ENCODE results near the gene AADAT. TPM values are rescaled to one million over a fixed set of nuclear protein-coding genes. Genes with fewer than 3 reads are reported as not detected.

Gene AADAT
- total RNA-seq, 1 experiment from 2014 or later = not detected

DNA sequence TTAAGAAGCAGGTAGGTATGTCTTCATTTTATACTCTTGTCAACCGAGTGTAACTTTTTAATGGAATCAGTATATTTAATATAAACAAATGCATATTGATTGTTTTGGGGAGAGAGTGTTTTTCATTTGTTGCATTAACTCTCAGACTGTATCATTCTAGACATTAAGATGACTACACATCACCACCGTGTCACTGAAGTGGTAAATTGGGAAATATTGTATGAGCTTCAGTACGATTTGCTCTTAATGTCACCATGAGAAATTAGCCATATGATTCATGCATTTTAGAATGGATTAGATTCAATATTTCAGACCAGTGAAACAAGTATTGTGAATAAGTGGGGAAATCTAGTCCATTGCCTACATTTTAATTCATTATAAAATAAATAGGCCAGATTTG is 53.9 kb downstream of the AADAT start:
- no peaks in the 10 kb centered on the region for H3K9me2 ChIP-seq (replicated peaks; ENCODE audit: insufficient read depth, low read length)
- H3K9me3 ChIP-seq (ENCODE audit: low read length) = no peaks in the 10 kb centered on the region
- H3K27me3 ChIP-seq (ENCODE audit: low read length) = no peaks in the 10 kb centered on the region
- H3K79me2 ChIP-seq (ENCODE audit: low read length) = no peaks in the 10 kb centered on the region
- H3K36me3 ChIP-seq (ENCODE audit: insufficient read depth, low read length) = no peaks in the 10 kb centered on the region
- no peak overlapping the region for H3K4me3 ChIP-seq (ENCODE audit: low read length)
- no peak overlapping the region for H3K9ac ChIP-seq (ENCODE audit: low read length)
- no peaks in the 10 kb centered on the region for H4K20me1 ChIP-seq (ENCODE audit: insufficient read depth, low read depth, low read length)
- H2AFZ ChIP-seq (ENCODE audit: low read length) = no peak overlapping the region
- no peak overlapping the region for H3K4me2 ChIP-seq (ENCODE audit: low read depth, low read length, poor library complexity, severe bottlenecking)
- no peak for DNase-seq
- no peaks in the 10 kb centered on the region for H3K4me1 ChIP-seq (ENCODE audit: low read length)
- H3K27ac ChIP-seq (ENCODE audit: low read length) = no peak overlapping the region

DNA sequence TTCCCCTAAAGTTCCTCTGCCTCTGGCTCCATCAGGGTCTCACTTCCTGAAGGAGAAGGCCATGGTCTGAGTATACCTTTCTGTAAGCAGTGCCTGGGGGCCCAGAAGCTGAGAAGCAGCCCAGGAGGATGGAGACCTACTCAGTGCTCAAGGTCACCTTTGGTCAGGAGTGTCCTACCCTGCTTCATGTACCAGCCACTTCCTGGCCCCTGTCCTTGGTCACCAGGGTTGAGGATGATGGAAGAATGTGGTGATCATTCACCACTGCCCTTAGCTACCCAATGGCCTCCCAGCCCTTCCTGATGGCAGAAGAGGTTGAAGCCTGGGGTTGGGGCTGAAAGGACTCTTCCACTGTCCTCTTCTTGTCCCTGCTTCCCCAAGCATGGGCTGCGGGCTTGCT is 54.5 kb downstream of the AADAT start:
- Histone ChIP-seq H3K27ac (ENCODE audit: low read length) (no peak overlapping the region), H3K9me3 (ENCODE audit: low read length) (no peaks in the 10 kb centered on the region), H3K27me3 (ENCODE audit: low read length) (no peaks in the 10 kb centered on the region), H3K4me1 (ENCODE audit: low read length) (no peaks in the 10 kb centered on the region), H3K79me2 (ENCODE audit: low read length) (no peaks in the 10 kb centered on the region), H3K9ac (ENCODE audit: low read length) (no peak overlapping the region), H2AFZ (ENCODE audit: low read length) (no peak overlapping the region), H3K9me2 (replicated peaks; ENCODE audit: insufficient read depth, low read length) (no peaks in the 10 kb centered on the region), H3K36me3 (ENCODE audit: insufficient read depth, low read length) (no peaks in the 10 kb centered on the region), H4K20me1 (ENCODE audit: insufficient read depth, low read depth, low read length) (no peaks in the 10 kb centered on the region), H3K4me2 (ENCODE audit: low read depth, low read length, poor library complexity, severe bottlenecking) (no peak overlapping the region), H3K4me3 (ENCODE audit: low read length) (no peak overlapping the region)
- DNase-seq = no peak

DNA sequence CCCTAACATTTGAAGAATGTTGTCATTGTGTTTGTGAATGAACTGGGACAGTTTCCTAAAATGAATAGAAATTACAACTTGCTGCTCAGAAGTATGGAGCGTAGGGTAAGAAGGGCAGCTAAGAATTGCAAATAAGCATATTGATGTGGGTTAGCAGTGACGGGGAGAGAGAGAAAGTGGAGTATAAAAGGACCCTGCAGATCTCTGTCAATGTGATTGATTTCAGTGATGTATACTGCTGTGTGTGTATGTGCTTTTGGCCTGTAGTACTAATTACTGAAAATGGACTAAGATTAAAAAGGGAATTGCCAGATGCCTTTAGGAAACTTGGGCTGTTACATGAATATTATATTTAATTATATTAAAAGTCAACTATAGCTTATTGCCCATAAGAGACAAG is 55.8 kb downstream of the AADAT start:
- DNase-seq = no peak
- H3K79me2 ChIP-seq (ENCODE audit: low read length) = no peaks in the 10 kb centered on the region
- no peak overlapping the region for H3K27ac ChIP-seq (ENCODE audit: low read length)
- H3K9me3 ChIP-seq (ENCODE audit: low read length) = no peaks in the 10 kb centered on the region
- H3K4me1 ChIP-seq (ENCODE audit: low read length) = no peaks in the 10 kb centered on the region
- no peak overlapping the region for H3K4me2 ChIP-seq (ENCODE audit: low read depth, low read length, poor library complexity, severe bottlenecking)
- H3K9ac ChIP-seq (ENCODE audit: low read length) = no peak overlapping the region
- H3K9me2 ChIP-seq (replicated peaks; ENCODE audit: insufficient read depth, low read length) = no peaks in the 10 kb centered on the region
- no peaks in the 10 kb centered on the region for H4K20me1 ChIP-seq (ENCODE audit: insufficient read depth, low read depth, low read length)
- no peak overlapping the region for H3K4me3 ChIP-seq (ENCODE audit: low read length)
- H3K36me3 ChIP-seq (ENCODE audit: insufficient read depth, low read length) = no peaks in the 10 kb centered on the region
- no peaks in the 10 kb centered on the region for H3K27me3 ChIP-seq (ENCODE audit: low read length)
- no peak overlapping the region for H2AFZ ChIP-seq (ENCODE audit: low read length)

DNA sequence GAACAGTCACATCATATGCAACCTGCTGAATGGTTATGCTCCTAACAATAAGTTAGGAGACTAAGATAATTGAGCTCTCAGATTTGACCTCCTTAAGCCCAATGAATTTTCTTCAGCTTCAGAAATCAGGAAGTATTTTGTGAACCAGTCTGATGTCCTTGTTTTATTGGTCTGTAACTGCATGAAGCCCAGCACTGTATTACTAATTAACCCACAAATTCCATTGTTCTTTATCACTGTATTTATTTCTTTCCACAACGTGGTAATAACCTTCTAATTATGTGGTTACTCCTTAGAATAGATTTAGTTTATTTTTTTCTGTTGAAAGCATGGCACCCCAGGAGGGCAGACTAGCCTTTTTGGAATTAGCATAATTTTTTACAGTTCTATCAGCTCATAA is 59.6 kb downstream of the AADAT start:
- DNase-seq = no peak
- Histone ChIP-seq H3K4me3 (ENCODE audit: low read length) (no peak overlapping the region), H3K9me3 (ENCODE audit: low read length) (no peaks in the 10 kb centered on the region), H3K4me2 (ENCODE audit: low read depth, low read length, poor library complexity, severe bottlenecking) (no peak overlapping the region), H3K27me3 (ENCODE audit: low read length) (no peaks in the 10 kb centered on the region), H3K79me2 (ENCODE audit: low read length) (no peaks in the 10 kb centered on the region), H4K20me1 (ENCODE audit: insufficient read depth, low read depth, low read length) (no peaks in the 10 kb centered on the region), H3K9me2 (replicated peaks; ENCODE audit: insufficient read depth, low read length) (no peaks in the 10 kb centered on the region), H3K4me1 (ENCODE audit: low read length) (no peaks in the 10 kb centered on the region), H3K9ac (ENCODE audit: low read length) (no peak overlapping the region), H3K36me3 (ENCODE audit: insufficient read depth, low read length) (no peaks in the 10 kb centered on the region), H3K27ac (ENCODE audit: low read length) (no peak overlapping the region), H2AFZ (ENCODE audit: low read length) (no peak overlapping the region)

DNA sequence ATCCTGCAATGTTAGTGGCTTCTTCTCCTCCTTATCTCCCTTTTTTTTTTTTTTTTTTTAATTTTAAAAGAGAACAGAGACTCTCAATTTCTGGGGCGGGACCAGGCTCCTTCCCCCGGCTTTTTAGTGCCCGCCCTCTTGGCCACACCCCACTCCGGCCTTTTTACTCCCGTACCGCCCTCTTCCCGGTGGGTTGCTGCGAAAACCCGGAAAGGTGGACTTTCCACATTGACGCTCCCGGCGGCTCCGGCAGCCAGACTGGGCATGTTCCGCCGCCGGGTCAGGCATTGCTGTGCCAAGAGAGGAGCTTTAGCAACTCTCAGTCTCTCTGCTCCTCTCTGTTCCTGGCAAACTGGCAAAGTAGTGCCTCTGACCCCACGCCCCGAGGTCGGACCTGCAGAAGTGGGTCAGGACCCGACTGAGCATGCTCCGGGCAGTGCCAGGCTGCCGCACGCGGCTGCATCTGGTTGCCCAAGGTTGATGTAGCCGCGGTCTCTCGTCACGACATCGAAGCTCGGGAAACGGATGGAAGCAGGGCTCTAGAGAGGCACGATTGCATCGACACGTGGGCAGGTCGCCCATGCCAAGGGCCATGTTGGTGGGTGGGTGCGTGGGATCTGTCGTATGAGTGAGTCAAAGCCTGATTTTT is 62.5 kb downstream of the AADAT start:
- no peak overlapping the region for H2AFZ ChIP-seq (ENCODE audit: low read length)
- H3K4me1 ChIP-seq (ENCODE audit: low read length) = no peaks in the 10 kb centered on the region
- H4K20me1 ChIP-seq (ENCODE audit: insufficient read depth, low read depth, low read length) = no peaks in the 10 kb centered on the region
- no peaks in the 10 kb centered on the region for H3K27me3 ChIP-seq (ENCODE audit: low read length)
- no peak overlapping the region for H3K4me3 ChIP-seq (ENCODE audit: low read length)
- H3K36me3 ChIP-seq (ENCODE audit: insufficient read depth, low read length) = no peaks in the 10 kb centered on the region
- H3K9me3 ChIP-seq (ENCODE audit: low read length) = no peaks in the 10 kb centered on the region
- no peak overlapping the region for H3K27ac ChIP-seq (ENCODE audit: low read length)
- no peaks in the 10 kb centered on the region for H3K9me2 ChIP-seq (replicated peaks; ENCODE audit: insufficient read depth, low read length)
- DNase-seq = no peak
- no peak overlapping the region for H3K4me2 ChIP-seq (ENCODE audit: low read depth, low read length, poor library complexity, severe bottlenecking)
- H3K79me2 ChIP-seq (ENCODE audit: low read length) = no peaks in the 10 kb centered on the region
- H3K9ac ChIP-seq (ENCODE audit: low read length) = no peak overlapping the region

DNA sequence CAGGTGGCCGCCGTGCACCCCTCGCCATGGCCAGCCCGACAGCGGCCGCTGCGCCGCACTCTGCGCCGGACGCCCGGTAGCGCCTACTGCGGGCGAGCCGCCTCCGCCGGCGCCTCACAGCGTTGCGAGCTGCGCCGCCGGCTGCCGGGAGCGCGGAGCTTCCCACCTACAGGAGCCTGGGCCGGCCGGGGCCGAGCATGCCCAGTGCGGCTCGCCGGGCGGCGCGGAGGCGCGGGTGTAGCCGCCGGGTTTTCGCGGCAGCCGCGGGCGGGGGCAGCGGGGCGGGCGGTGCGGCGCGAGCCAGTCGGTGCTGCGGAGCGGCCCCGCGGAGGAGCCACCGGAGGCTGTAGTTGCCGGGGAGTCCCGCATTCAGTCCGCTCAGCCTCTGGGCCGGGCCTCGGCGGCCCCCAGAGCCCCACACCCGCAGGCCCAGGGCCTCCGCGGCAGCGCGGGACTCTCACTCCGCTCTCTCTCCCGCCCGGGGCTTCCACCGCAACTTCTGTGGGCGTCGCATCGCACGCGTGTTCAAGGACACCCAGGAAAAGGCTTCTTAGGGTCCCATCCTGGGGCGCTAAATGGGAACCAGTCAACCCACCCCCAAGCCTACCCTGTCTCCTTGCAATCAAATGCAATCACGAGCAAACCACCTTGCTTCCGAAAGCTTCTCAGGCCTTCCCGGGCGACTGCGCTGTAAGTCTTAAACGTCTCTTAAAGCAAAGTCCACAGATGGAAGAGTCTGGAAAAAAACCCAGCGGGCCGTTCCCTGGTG is 63.3 kb downstream of the AADAT start, which contains the start of gene MFAP3L:
Gene MFAP3L (minus strand): TSS at position 143 of the 769 bp plus-strand sequence. CDS start 20,518 bp downstream, outside the sequence.
- Histone ChIP-seq H3K4me2 (ENCODE audit: low read depth, low read length, poor library complexity, severe bottlenecking) (no peak within 1 kb of the TSS), H3K36me3 (ENCODE audit: insufficient read depth, low read length) (no peaks in the 10 kb centered on the region), H3K79me2 (ENCODE audit: low read length) (no peaks in the 10 kb centered on the region), H4K20me1 (ENCODE audit: insufficient read depth, low read depth, low read length) (no peaks in the 10 kb centered on the region), H3K27me3 (ENCODE audit: low read length) (no peaks in the 10 kb centered on the region), H3K27ac (ENCODE audit: low read length) (no peak within 1 kb of the TSS), H3K9me3 (ENCODE audit: low read length) (no peaks in the 10 kb centered on the region), H3K4me1 (ENCODE audit: low read length) (no peaks in the 10 kb centered on the region), H3K9me2 (replicated peaks; ENCODE audit: insufficient read depth, low read length) (no peaks in the 10 kb centered on the region), H2AFZ (ENCODE audit: low read length) (no peak within 1 kb of the TSS), H3K9ac (ENCODE audit: low read length) (no peak within 1 kb of the TSS), H3K4me3 (ENCODE audit: low read length) (no peak within 1 kb of the TSS)
- no peak for DNase-seq

DNA sequence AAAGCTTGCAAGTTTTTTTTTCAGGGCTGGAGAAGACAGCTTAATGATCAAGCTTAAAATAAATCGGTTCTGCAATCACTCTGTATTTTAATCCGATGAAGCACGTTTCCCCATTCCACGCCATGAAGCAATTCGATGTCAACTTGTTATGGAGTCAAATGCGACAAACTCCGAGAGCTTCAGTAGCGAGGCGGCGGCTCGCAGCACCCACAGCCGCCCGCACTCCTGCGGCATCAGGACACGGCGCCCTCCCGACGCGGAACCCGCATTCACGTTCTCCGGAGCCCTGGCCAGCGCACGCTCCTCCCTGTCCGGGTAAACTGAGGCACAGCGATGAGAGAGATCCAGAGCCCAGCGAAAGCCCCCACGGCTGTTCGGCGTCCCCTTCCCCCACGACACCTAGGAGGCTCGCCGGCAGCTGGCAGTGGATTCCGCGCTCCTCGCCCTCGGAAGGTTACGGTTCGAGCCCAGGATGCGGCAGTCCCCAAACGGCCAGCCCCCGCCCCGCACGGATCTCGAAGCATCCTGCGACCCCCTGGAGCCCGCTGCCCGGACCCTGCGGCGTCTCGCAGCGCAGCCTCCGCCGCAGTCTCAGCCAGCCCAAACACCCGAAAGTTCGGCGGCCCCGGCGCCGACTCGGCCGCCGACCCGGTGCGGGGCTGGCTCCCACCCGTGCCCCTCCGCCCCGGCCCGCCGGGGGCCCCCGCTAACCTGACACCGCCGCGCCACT is 64.1 kb downstream of the AADAT start:
- no peaks in the 10 kb centered on the region for H3K4me1 ChIP-seq (ENCODE audit: low read length)

DNA sequence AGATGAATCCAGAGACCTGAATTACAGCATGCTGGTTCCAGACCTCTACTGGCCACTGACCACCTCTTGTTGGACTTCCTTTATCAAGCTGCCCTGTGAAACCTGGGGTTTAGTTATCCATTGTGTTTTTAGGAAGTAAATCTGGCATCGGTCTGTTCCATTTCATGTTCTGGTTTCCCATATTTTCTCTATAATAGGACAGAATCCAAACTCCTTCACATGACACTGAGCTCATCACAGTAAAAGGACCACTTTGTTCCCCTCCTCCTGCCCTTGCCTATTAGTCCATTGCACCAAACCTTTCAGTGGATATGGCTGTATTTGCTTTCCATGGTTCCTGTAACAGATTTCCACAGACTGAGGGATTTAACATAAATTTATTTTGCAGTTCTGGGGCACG is 67.5 kb downstream of the AADAT start:
- H3K9ac ChIP-seq (ENCODE audit: low read length) = no peak overlapping the region
- no peak for DNase-seq
- no peaks in the 10 kb centered on the region for H3K9me2 ChIP-seq (replicated peaks; ENCODE audit: insufficient read depth, low read length)
- H3K79me2 ChIP-seq (ENCODE audit: low read length) = no peaks in the 10 kb centered on the region
- H2AFZ ChIP-seq (ENCODE audit: low read length) = no peak overlapping the region
- no peak overlapping the region for H3K4me3 ChIP-seq (ENCODE audit: low read length)
- no peak overlapping the region for H3K27ac ChIP-seq (ENCODE audit: low read length)
- no peaks in the 10 kb centered on the region for H3K9me3 ChIP-seq (ENCODE audit: low read length)
- H3K4me2 ChIP-seq (ENCODE audit: low read depth, low read length, poor library complexity, severe bottlenecking) = no peak overlapping the region
- H3K4me1 ChIP-seq (ENCODE audit: low read length) = no peaks in the 10 kb centered on the region
- H4K20me1 ChIP-seq (ENCODE audit: insufficient read depth, low read depth, low read length) = no peaks in the 10 kb centered on the region
- no peaks in the 10 kb centered on the region for H3K36me3 ChIP-seq (ENCODE audit: insufficient read depth, low read length)
- no peaks in the 10 kb centered on the region for H3K27me3 ChIP-seq (ENCODE audit: low read length)

More for the DNA sequence above, 64.1 kb downstream of the AADAT start:
- no peak overlapping the region for H3K4me3 ChIP-seq (ENCODE audit: low read length)
- no peak for DNase-seq
- H3K9ac ChIP-seq (ENCODE audit: low read length) = no peak overlapping the region
- no peaks in the 10 kb centered on the region for H4K20me1 ChIP-seq (ENCODE audit: insufficient read depth, low read depth, low read length)
- H3K27me3 ChIP-seq (ENCODE audit: low read length) = no peaks in the 10 kb centered on the region
- H3K4me2 ChIP-seq (ENCODE audit: low read depth, low read length, poor library complexity, severe bottlenecking) = no peak overlapping the region
- H3K79me2 ChIP-seq (ENCODE audit: low read length) = no peaks in the 10 kb centered on the region
- no peak overlapping the region for H2AFZ ChIP-seq (ENCODE audit: low read length)
- no peaks in the 10 kb centered on the region for H3K36me3 ChIP-seq (ENCODE audit: insufficient read depth, low read length)
- no peaks in the 10 kb centered on the region for H3K9me3 ChIP-seq (ENCODE audit: low read length)
- no peaks in the 10 kb centered on the region for H3K9me2 ChIP-seq (replicated peaks; ENCODE audit: insufficient read depth, low read length)
- H3K27ac ChIP-seq (ENCODE audit: low read length) = no peak overlapping the region

All from Karpas-422 (cell line).